Osteocyte (in vitro differentiated cells): ENCODE data around the gene ZNF280B. TPM values are rescaled to one million over a fixed set of nuclear protein-coding genes. Genes with fewer than 3 reads are reported as not detected.

Experiments used
- DNase-seq: peaks from one replicate; pipeline ENCODE4 v3.0.0; 2021; ENCODE audit warnings: mixed read lengths; ENCODE audit not compliant: unreplicated experiment; ENCODE audit errors: extremely low spot score
- H3K27ac Mint-ChIP-seq: one replicate; pipeline ENCODE4 v1.8.0; 2021; ENCODE audit warnings: mild to moderate bottlenecking, mixed read lengths; ENCODE audit not compliant: unreplicated experiment
- H3K27me3 Mint-ChIP-seq: one replicate; pipeline ENCODE4 v1.8.0; 2021; ENCODE audit warnings: mixed read lengths; ENCODE audit not compliant: unreplicated experiment
- H3K36me3 Mint-ChIP-seq: one replicate; pipeline ENCODE4 v1.8.0; 2021; ENCODE audit warnings: mixed read lengths; ENCODE audit not compliant: unreplicated experiment
- H3K4me1 Mint-ChIP-seq: one replicate; pipeline ENCODE4 v1.8.0; 2021; ENCODE audit warnings: mixed read lengths; ENCODE audit not compliant: unreplicated experiment
- H3K4me3 Mint-ChIP-seq: one replicate; pipeline ENCODE4 v1.8.0; 2021; ENCODE audit warnings: mild to moderate bottlenecking, moderate library complexity, mixed read lengths; ENCODE audit not compliant: unreplicated experiment
- H3K9me3 Mint-ChIP-seq: one replicate; pipeline ENCODE4 v1.8.0; 2021; ENCODE audit warnings: mixed read lengths; ENCODE audit not compliant: unreplicated experiment
- CTCF ChIP-seq: fragments of 200-600 bp; sonication (generic); IDR thresholded peaks from 2 replicates; pipeline ENCODE4 v1.5.0; 2021; ENCODE audit warnings: antibody characterized with exemption, mild to moderate bottlenecking, moderate library complexity
- total RNA-seq: library from RNA; stranded (reverse); gene quantifications from 2 replicates; pipeline ENCODE4 v1.2.1, GENCODE V29; 2021

ZNF280B gene
- total RNA-seq, 1 donor from 2014 or later = 2.1 TPM

GRCh38 chr22:22458896-22459588 lies 49.5 kb downstream of the ZNF280B start:
- H3K27me3 Mint-ChIP-seq = peaks cover 8% of the 10 kb centered on the region
- DNase-seq = no peak
- TF ChIP-seq CTCF = no peak
- no peak overlapping the region for H3K4me3 Mint-ChIP-seq
- peaks cover 4% of the 10 kb centered on the region for H3K9me3 Mint-ChIP-seq
- no peaks in the 10 kb centered on the region for H3K36me3 Mint-ChIP-seq
- no peaks in the 10 kb centered on the region for H3K4me1 Mint-ChIP-seq
- no peak overlapping the region for H3K27ac Mint-ChIP-seq

GRCh38 chr22:22458387-22458786 lies 50.2 kb downstream of the ZNF280B start:
- Mint-ChIP-seq H3K27me3 (peaks cover 6% of the 10 kb centered on the region), H3K27ac (no peak overlapping the region), H3K9me3 (peaks cover 4% of the 10 kb centered on the region), H3K4me3 (no peak overlapping the region), H3K36me3 (no peaks in the 10 kb centered on the region), H3K4me1 (no peaks in the 10 kb centered on the region)
- DNase-seq = no peak
- TF ChIP-seq CTCF = no peak

GRCh38 chr22:22454997-22455396 lies 53.5 kb downstream of the ZNF280B start:
- DNase-seq = no peak
- H3K9me3 Mint-ChIP-seq = peaks cover 4% of the 10 kb centered on the region
- no peaks in the 10 kb centered on the region for H3K36me3 Mint-ChIP-seq
- no peaks in the 10 kb centered on the region for H3K4me1 Mint-ChIP-seq
- H3K27me3 Mint-ChIP-seq = peaks cover 20% of the 10 kb centered on the region
- H3K27ac Mint-ChIP-seq = no peak overlapping the region
- no peak for TF ChIP-seq CTCF
- H3K4me3 Mint-ChIP-seq = no peak overlapping the region

- Mint-ChIP-seq H3K27ac (no peak overlapping the region), H3K4me3 (no peak overlapping the region), H3K27me3 (peaks cover 22% of the 10 kb centered on the region), H3K4me1 (no peaks in the 10 kb centered on the region), H3K9me3 (no peaks in the 10 kb centered on the region), H3K36me3 (no peaks in the 10 kb centered on the region)
- no peak for DNase-seq
- TF ChIP-seq CTCF = no peak
Observed at GRCh38 chr22:22452996-22453686, 55.4 kb downstream of the ZNF280B start.

- Mint-ChIP-seq H3K27ac (no peak overlapping the region), H3K36me3 (no peaks in the 10 kb centered on the region), H3K4me1 (no peaks in the 10 kb centered on the region), H3K27me3 (peaks cover 23% of the 10 kb centered on the region), H3K4me3 (no peak overlapping the region), H3K9me3 (no peaks in the 10 kb centered on the region)
- no peak for TF ChIP-seq CTCF
- DNase-seq = no peak
Observed at GRCh38 chr22:22452211-22452610, 56.3 kb downstream of the ZNF280B start.
